Gastroesophageal sphincter (tissue), 4 donors: ENCODE data around the gene RNU6-8. TPM values are rescaled to one million over a fixed set of nuclear protein-coding genes. Genes with fewer than 3 reads are reported as not detected.

Experiments used
- ATAC-seq: fragments of 150-250 bp; one replicate; pipeline ENCODE4 v1.9.1; 2016; ENCODE audit warnings: mild to moderate bottlenecking, moderate library complexity
- H3K27ac ChIP-seq, 4 donors: fragments of 200-600 bp; sonication (generic) in 3 of 4; 1 replicate in 3 of 4; 2 replicates in 1 of 4; pipeline ENCODE4 v1.5.1; 2016 to 2019
- H3K27me3 ChIP-seq: fragments of 200-600 bp; sonication (generic); one replicate; pipeline ENCODE4 v1.5.1; 2019
- H3K36me3 ChIP-seq, 2 donors: fragments of 200-600 bp; sonication (generic); one replicate each; pipeline ENCODE4 v1.5.1; 2019; ENCODE audit warnings: control low read depth in 1 of 2
- H3K4me1 ChIP-seq, 3 donors: fragments of 200-600 bp; sonication (generic); 1 replicate in 2 of 3; 2 replicates in 1 of 3; pipeline ENCODE4 v1.5.1; 2016 to 2019; ENCODE audit warnings: control low read depth in 2 of 3
- H3K4me3 ChIP-seq, 2 donors: fragments of 200-600 bp; sonication (generic); one replicate each; pipeline ENCODE4 v1.5.1; 2019; ENCODE audit warnings: mild to moderate bottlenecking in 1 of 2, moderate library complexity in 1 of 2
- H3K9me3 ChIP-seq, 3 donors: fragments of 200-600 bp; sonication (generic); one replicate each; pipeline ENCODE4 v1.5.1; 2017 to 2019; ENCODE audit warnings: control low read depth in 2 of 3
- CTCF ChIP-seq, 4 experiments: fragments of 200-600 bp in 2 of 4; fragments of 450-650 bp in 2 of 4; sonication (generic) in 1 of 4; IDR thresholded peaks; one replicate each; pipeline ENCODE4 v1.5.1; 2017 to 2019; ENCODE audit warnings: antibody characterized with exemption in 4 of 4, mild to moderate bottlenecking in 2 of 4, moderate library complexity in 2 of 4
- EP300 ChIP-seq: sonication (generic); formaldehyde crosslinking; IDR thresholded peaks from one replicate; pipeline ENCODE4 v1.6.1; 2017; ENCODE audit warnings: antibody characterized with exemption, mild to moderate bottlenecking
- POLR2A ChIP-seq, 2 donors: fragments of 450-650 bp; IDR thresholded peaks; one replicate each; pipeline ENCODE4 v1.6.1; 2017; ENCODE audit warnings: antibody characterized with exemption in 2 of 2, mild to moderate bottlenecking in 2 of 2, moderate library complexity in 1 of 2
- POLR2AphosphoS5 ChIP-seq: sonication (generic); formaldehyde crosslinking; IDR thresholded peaks from one replicate; pipeline ENCODE4 v1.6.1; 2017; ENCODE audit warnings: antibody characterized with exemption
- WGBS, 2 donors: methylation state at CpG; one replicate each; pipeline ENCODE4 v1.1.5; 2018; ENCODE audit warnings: low coverage in 1 of 2; 5-methylcytosine and 5-hydroxymethylcytosine counted together
- small RNA-seq, 4 donors: library from RNA; depleted of rRNA; stranded (forward); fragments of <200 nt; gene quantifications; one replicate each; pipeline ENCODE3, GENCODE V24; 2016
- total RNA-seq, 4 donors: library from RNA; depleted of rRNA; stranded (reverse); fragments of >200 nt; gene quantifications; one replicate each; pipeline ENCODE4 v1.1.0, GENCODE V29; 2016

RNU6-8 gene
- total RNA-seq, 4 donors from 2014 or later = not detected

GRCh38 chr14:32169191-32169590 is 33.9 kb downstream of the RNU6-8 start:
- Histone ChIP-seq H3K9me3 (no peaks in the 10 kb centered on the region), H3K4me1 (no peaks in the 10 kb centered on the region), H3K27ac (no peak overlapping the region), H3K4me3 (no peak overlapping the region), H3K36me3 (no peaks in the 10 kb centered on the region), H3K27me3 (no peaks in the 10 kb centered on the region)
- TF ChIP-seq CTCF (IDR thresholded peaks at IDR 0.05) = no peak
- no peak for TF ChIP-seq POLR2A (IDR thresholded peaks at IDR 0.05)
- TF ChIP-seq POLR2AphosphoS5 = no peak
- no peak for TF ChIP-seq EP300
- 81 to 88% methylated on average over 3 of the region's 3 CpGs for WGBS, 2 donors
- ATAC-seq = no peak

GRCh38 chr14:32167907-32168306 is 35.2 kb downstream of the RNU6-8 start:
- TF ChIP-seq EP300 (no peak), CTCF (IDR thresholded peaks at IDR 0.05) (no peak)
- 90 to 92% methylated on average over 2 of the region's 3 CpGs for WGBS, 2 donors
- Histone ChIP-seq H3K27ac (no peak overlapping the region), H3K27me3 (no peaks in the 10 kb centered on the region), H3K4me3 (no peak overlapping the region), H3K36me3 (no peaks in the 10 kb centered on the region), H3K9me3 (no peaks in the 10 kb centered on the region), H3K4me1 (no peaks in the 10 kb centered on the region)
- ATAC-seq = no peak

GRCh38 chr14:32166924-32167323 is 36.1 kb downstream of the RNU6-8 start:
- TF ChIP-seq POLR2AphosphoS5 (no peak), CTCF (IDR thresholded peaks at IDR 0.05) (no peak), EP300 (no peak), POLR2A (IDR thresholded peaks at IDR 0.05) (no peak)

GRCh38 chr14:32166029-32166428 is 37.0 kb downstream of the RNU6-8 start:
- H3K4me1 ChIP-seq = no peaks in the 10 kb centered on the region
- H3K4me3 ChIP-seq = no peak overlapping the region
- H3K27me3 ChIP-seq = no peaks in the 10 kb centered on the region
- no peaks in the 10 kb centered on the region for H3K36me3 ChIP-seq
- no peak for ATAC-seq
- no peak for TF ChIP-seq POLR2AphosphoS5
- no peak for TF ChIP-seq EP300
- no peak for TF ChIP-seq POLR2A (IDR thresholded peaks at IDR 0.05)
- TF ChIP-seq CTCF (IDR thresholded peaks at IDR 0.05) = no peak
- 83% methylated on average over 2 of the region's 2 CpGs; no CpG with 5 or more reads in 1 of the 2 donors for WGBS, 2 donors
- no peaks in the 10 kb centered on the region for H3K9me3 ChIP-seq
- H3K27ac ChIP-seq = no peak overlapping the region

More at GRCh38 chr14:32166924-32167323, 36.1 kb downstream of the RNU6-8 start:
- WGBS, 2 donors = 90 to 100% methylated on average over 1 of the region's 1 CpG
- Histone ChIP-seq H3K9me3 (no peaks in the 10 kb centered on the region), H3K27me3 (no peaks in the 10 kb centered on the region), H3K4me1 (no peaks in the 10 kb centered on the region), H3K27ac (no peak overlapping the region), H3K4me3 (no peak overlapping the region), H3K36me3 (no peaks in the 10 kb centered on the region)
- ATAC-seq = no peak

Small RNAs within 50 kb of the gene (small RNA-seq; reads per million reads assigned to genes)
- gene RNU6-7 (0 to 0.36 (median 0) reads per million in 4 donors), gene RNU6-8 (0 reads per million in 4 donors)

Other genes with a start within 250 kb of the RNU6-8 start
- 100 to 1,000 TPM; 196 to 265 (median 239) TPM for gene ARHGAP5, start 126.0 kb downstream of the RNU6-8 start, total RNA-seq
- not detected for gene RNU6-7, start 1.2 kb downstream of the RNU6-8 start, total RNA-seq
- 10 to 100 TPM; 33.1 to 65.4 (median 45.0) TPM for gene AKAP6, start 126.0 kb upstream of the RNU6-8 start, total RNA-seq